22Rv1 (cell line): ENCODE measurements around the gene GATA5.

ENCODE experiments used
- H3K27ac ChIP-seq: fragments of 450-650 bp; 2 replicates; pipeline ENCODE4 v1.5.1; 2017
- ZFX ChIP-seq: fragments of 450-650 bp; IDR thresholded peaks from 2 replicates; pipeline ENCODE4 v1.6.1; 2017; ENCODE audit warnings: antibody characterized with exemption, borderline replicate concordance
- TF ChIP-seq, protein P1 (sequence below): fragments of 450-650 bp; IDR thresholded peaks from 2 replicates; pipeline ENCODE4 v1.5.1; 2017; ENCODE audit warnings: mild to moderate bottlenecking

The GATA5 gene

GRCh38 chr20:62481425-62482145, 5.8 kb upstream of the GATA5 start:
- H3K27ac ChIP-seq: no peak overlapping the region
- TF ChIP-seq ZFX: no peak
- TF ChIP-seq, protein P1, sequence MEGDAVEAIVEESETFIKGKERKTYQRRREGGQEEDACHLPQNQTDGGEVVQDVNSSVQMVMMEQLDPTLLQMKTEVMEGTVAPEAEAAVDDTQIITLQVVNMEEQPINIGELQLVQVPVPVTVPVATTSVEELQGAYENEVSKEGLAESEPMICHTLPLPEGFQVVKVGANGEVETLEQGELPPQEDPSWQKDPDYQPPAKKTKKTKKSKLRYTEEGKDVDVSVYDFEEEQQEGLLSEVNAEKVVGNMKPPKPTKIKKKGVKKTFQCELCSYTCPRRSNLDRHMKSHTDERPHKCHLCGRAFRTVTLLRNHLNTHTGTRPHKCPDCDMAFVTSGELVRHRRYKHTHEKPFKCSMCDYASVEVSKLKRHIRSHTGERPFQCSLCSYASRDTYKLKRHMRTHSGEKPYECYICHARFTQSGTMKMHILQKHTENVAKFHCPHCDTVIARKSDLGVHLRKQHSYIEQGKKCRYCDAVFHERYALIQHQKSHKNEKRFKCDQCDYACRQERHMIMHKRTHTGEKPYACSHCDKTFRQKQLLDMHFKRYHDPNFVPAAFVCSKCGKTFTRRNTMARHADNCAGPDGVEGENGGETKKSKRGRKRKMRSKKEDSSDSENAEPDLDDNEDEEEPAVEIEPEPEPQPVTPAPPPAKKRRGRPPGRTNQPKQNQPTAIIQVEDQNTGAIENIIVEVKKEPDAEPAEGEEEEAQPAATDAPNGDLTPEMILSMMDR: no peak

DNA sequence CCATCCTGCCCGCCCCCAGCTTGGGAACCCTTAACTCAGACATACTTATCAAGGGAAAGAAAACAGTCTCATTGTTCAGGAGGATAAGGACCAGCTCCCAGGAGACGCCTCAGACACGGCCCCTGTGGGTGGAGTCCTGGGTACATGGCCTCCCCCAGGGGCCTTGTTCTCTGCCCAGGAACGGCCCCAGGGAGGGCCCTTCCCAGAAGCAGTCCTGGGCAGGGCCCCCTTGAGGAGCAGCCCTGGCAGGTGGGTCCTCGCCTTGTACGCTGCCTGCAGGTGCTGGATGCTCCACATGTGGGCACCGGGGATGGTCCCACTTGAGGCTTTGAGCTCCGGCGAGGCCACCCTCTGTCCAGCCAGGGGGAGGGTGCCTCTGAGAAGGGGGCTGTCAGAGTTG, 4.5 kb upstream of the GATA5 start:
- TF ChIP-seq, protein P1: no peak
- H3K27ac ChIP-seq: no peak overlapping the region

- H3K27ac ChIP-seq: no peak overlapping the region
- no peak for TF ChIP-seq ZFX
- TF ChIP-seq, protein P1: no peak
These were observed 3.9 kb upstream of the GATA5 start for GRCh38 chr20:62479656-62480055.

- TF ChIP-seq, protein P1: no peak
- no peak for TF ChIP-seq ZFX
- no peak overlapping the region for H3K27ac ChIP-seq
These were observed 3.4 kb upstream of the GATA5 start for GRCh38 chr20:62479156-62479555.

GRCh38 chr20:62477669-62478455, 2.1 kb upstream of the GATA5 start:
- no peak overlapping the region for H3K27ac ChIP-seq
- TF ChIP-seq, protein P1: peak; percentile 19; the same call in 1 of the 2 replicates
- no peak for TF ChIP-seq ZFX

GRCh38 chr20:62476056-62476838, 452 bp upstream of the GATA5 start:
- H3K27ac ChIP-seq: no peak overlapping the region
- TF ChIP-seq ZFX: no peak
- TF ChIP-seq, protein P1: no peak
